GM19043 (cell line): ENCODE results near the gene NINL.

ENCODE experiments used
- ATAC-seq: cut with Tn5 transposase; IDR thresholded peaks from one replicate; pipeline ENCODE4 v1.9.1; 2021; ENCODE audit warnings: low read depth; ENCODE audit not compliant: unreplicated experiment

Gene NINL

GRCh38 chr20:25444556-25444955 lies 140.8 kb downstream of the NINL start:
- no peak for ATAC-seq

GRCh38 chr20:25439328-25439727 lies 146.0 kb downstream of the NINL start:
- ATAC-seq = no peak

- ATAC-seq = no peak
These were observed 148.2 kb downstream of the NINL start for GRCh38 chr20:25437153-25437581.

GRCh38 chr20:25424536-25424935 lies 160.8 kb downstream of the NINL start:
- ATAC-seq = no peak

GRCh38 chr20:25422032-25422431 lies 163.3 kb downstream of the NINL start:
- ATAC-seq = no peak

GRCh38 chr20:25421102-25421501 lies 164.2 kb downstream of the NINL start:
- ATAC-seq = no peak

GRCh38 chr20:25418776-25419175 lies 166.6 kb downstream of the NINL start:
- no peak for ATAC-seq

GRCh38 chr20:25408890-25409289 lies 176.4 kb downstream of the NINL start:
- no peak for ATAC-seq

GRCh38 chr20:25408170-25408547 lies 177.2 kb downstream of the NINL start:
- no peak for ATAC-seq

GRCh38 chr20:25407311-25408169 lies 177.8 kb downstream of the NINL start, which contains the start of gene GINS1:
Gene GINS1 (plus strand): TSS chr20:25407673. CDS start chr20:25407821, 148 bp downstream.
- peak; percentile 82 for ATAC-seq
